Naive thymus-derived CD4-positive, alpha-beta T cell (primary cell): Measurements from ENCODE around the gene OR4M1. TPM values are rescaled to one million over a fixed set of nuclear protein-coding genes. Genes with fewer than 3 reads are reported as not detected.
"Not testable (repeated sequence)": the region's sequence is repeated elsewhere in the genome, so short reads cannot be mapped to it uniquely, and the experiment has no call there.

Source experiments
- ATAC-seq: fragments of 150-1000 bp; cut with Tn5 transposase; 2 replicates; pipeline ENCODE4 v1.10.0; 2021; ENCODE audit warnings: mild to moderate bottlenecking, moderate library complexity
- CTCF ChIA-PET: fragments of 350-600 bp; sonication (Branson Sonifier 250); formaldehyde crosslinking; loops from one replicate; lab custom pipeline; 2021; ENCODE audit warnings: antibody characterized with exemption; lab: Charles Lee
- POLR2A ChIA-PET: fragments of 350-600 bp; sonication (Branson Sonifier 250); formaldehyde crosslinking; loops from one replicate; lab custom pipeline; 2021; ENCODE audit warnings: antibody characterized with exemption, inconsistent platforms; lab: Charles Lee
- DNase-seq, 9 donors: peaks; one replicate each; pipeline versions ENCODE4 v3.0.0 to v3.0.0-alpha.2; 2020 to 2022; ENCODE audit warnings: mixed read lengths in 1 of 9
- H3K27ac ChIP-seq: one replicate; pipeline ENCODE4 v1.7.0; 2013; ENCODE audit warnings: mild to moderate bottlenecking, low read depth, low read length, moderate library complexity
- H3K27me3 ChIP-seq, 2 donors: one replicate each; pipeline ENCODE4 v1.7.0; 2013; ENCODE audit warnings: low read length in 2 of 2, mild to moderate bottlenecking in 2 of 2, moderate library complexity in 2 of 2; ENCODE audit not compliant: control insufficient read depth in 2 of 2, insufficient read depth in 2 of 2
- H3K36me3 ChIP-seq, 3 experiments: 1 replicate in 2 of 3; 2 replicates in 1 of 3; pipeline ENCODE4 v1.7.0; 2013; ENCODE audit warnings: low read length in 3 of 3, mild to moderate bottlenecking in 3 of 3, moderate library complexity in 1 of 3; ENCODE audit not compliant: insufficient read depth in 3 of 3, control insufficient read depth in 2 of 3
- H3K4me1 ChIP-seq, 2 donors: one replicate each; pipeline ENCODE4 v1.7.0; 2013; ENCODE audit warnings: low read length in 2 of 2, mild to moderate bottlenecking in 2 of 2, moderate library complexity in 1 of 2; ENCODE audit not compliant: control insufficient read depth in 2 of 2, insufficient read depth in 2 of 2
- H3K4me3 ChIP-seq: 2 replicates; pipeline ENCODE4 v1.7.0; 2013; ENCODE audit warnings: mild to moderate bottlenecking, low read length
- H3K9me3 ChIP-seq, 3 experiments: 1 replicate in 2 of 3; 2 replicates in 1 of 3; pipeline ENCODE4 v1.7.0; 2013; ENCODE audit warnings: low read length in 3 of 3; ENCODE audit not compliant: control insufficient read depth in 2 of 3
- H3K27ac Mint-ChIP-seq, 9 donors: one replicate each; pipeline ENCODE4 v1.8.0; 2020 to 2022; ENCODE audit warnings: mixed read lengths in 9 of 9, mild to moderate bottlenecking in 8 of 9, moderate library complexity in 5 of 9, inconsistent platforms in 2 of 9
- H3K27me3 Mint-ChIP-seq, 5 donors: one replicate each; pipeline ENCODE4 v1.8.0; 2021 to 2022; ENCODE audit warnings: mixed read lengths in 5 of 5, mild to moderate bottlenecking in 1 of 5
- H3K36me3 Mint-ChIP-seq, 5 donors: one replicate each; pipeline ENCODE4 v1.8.0; 2020 to 2022; ENCODE audit warnings: mixed read lengths in 5 of 5, mild to moderate bottlenecking in 3 of 5, inconsistent platforms in 1 of 5
- H3K4me1 Mint-ChIP-seq, 7 donors: one replicate each; pipeline ENCODE4 v1.8.0; 2020 to 2022; ENCODE audit warnings: mixed read lengths in 7 of 7, mild to moderate bottlenecking in 3 of 7, inconsistent platforms in 1 of 7
- H3K4me3 Mint-ChIP-seq, 10 donors: one replicate each; pipeline ENCODE4 v1.8.0; 2020 to 2022; ENCODE audit warnings: mild to moderate bottlenecking in 10 of 10, mixed read lengths in 10 of 10, moderate library complexity in 6 of 10, inconsistent platforms in 2 of 10
- H3K9me3 Mint-ChIP-seq, 11 donors: one replicate each; pipeline ENCODE4 v1.8.0; 2020 to 2022; ENCODE audit warnings: mixed read lengths in 11 of 11, mild to moderate bottlenecking in 4 of 11, inconsistent platforms in 1 of 11, moderate library complexity in 1 of 11
- intact Hi-C, 2 donors: fragments of 100-400 bp; cut with micrococcal nuclease; formaldehyde crosslinking; loops; one replicate each; pipeline ENCODE4 v1.15.1; 2023
- polyA plus RNA-seq, 2 donors: library from polyadenylated mRNA; unstranded; fragments of 300-500 nt; fragmentation: Illumina TruSeq; gene quantifications; one replicate each; pipeline ENCODE4 v1.2.3, GENCODE V29; 2021
- total RNA-seq, 6 experiments: library from RNA in 5 of 6; stranded (reverse) in 5 of 6; gene quantifications; 1 replicate in 5 of 6; 2 replicates in 1 of 6; pipeline ENCODE4 v1.2.3 and lab custom pipeline; 2021 to 2026

Gene OR4M1
- total and polyA plus RNA-seq, 7 experiments from 2014 or later = not detected

DNA sequence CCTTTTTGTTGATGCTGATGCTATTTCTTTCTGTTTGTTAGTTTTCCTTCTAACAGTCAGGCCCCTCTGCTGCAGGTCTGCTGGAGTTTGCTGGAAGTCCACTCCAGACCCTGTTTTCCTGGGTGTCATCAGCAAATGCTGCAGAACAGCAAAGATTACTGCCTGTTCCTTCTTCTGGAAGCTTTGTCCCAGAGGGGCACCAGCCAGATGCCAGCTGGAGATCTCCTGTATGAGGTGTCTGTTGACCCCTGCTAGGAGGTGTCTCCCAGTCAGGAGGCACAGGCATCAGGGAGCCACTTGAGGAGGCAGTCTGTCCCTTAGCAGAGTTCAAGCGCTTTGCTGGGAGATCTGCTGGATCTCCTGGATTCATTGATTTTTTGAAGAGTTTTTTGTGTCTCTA is 46.6 kb downstream of the OR4M1 start:
- H3K27ac ChIP-seq, H3K4me1 Mint-ChIP-seq, intact Hi-C loops, POLR2A ChIA-PET, H3K9me3 ChIP-seq, H3K36me3 ChIP-seq, H3K27ac Mint-ChIP-seq, H3K36me3 Mint-ChIP-seq, H3K4me1 ChIP-seq, H3K4me3 Mint-ChIP-seq, H3K4me3 ChIP-seq, H3K27me3 ChIP-seq, DNase-seq, ATAC-seq, CTCF ChIA-PET: not testable (repeated sequence)
- peaks cover 0 to 26% (median 5%) of the 10 kb centered on the region in 5 donors for H3K27me3 Mint-ChIP-seq
- peaks cover under 1 to 28% (median 8%) of the 10 kb centered on the region in 11 donors for H3K9me3 Mint-ChIP-seq

GRCh38 chr14:19821016-19821415 is 47.7 kb downstream of the OR4M1 start:
- H3K27me3 Mint-ChIP-seq = peaks cover 0 to 26% (median 5%) of the 10 kb centered on the region in 5 donors
- H3K36me3 Mint-ChIP-seq, H3K4me1 ChIP-seq, H3K27ac Mint-ChIP-seq, ATAC-seq, H3K27ac ChIP-seq, H3K4me3 Mint-ChIP-seq, DNase-seq, POLR2A ChIA-PET, H3K9me3 ChIP-seq, H3K27me3 ChIP-seq, H3K4me1 Mint-ChIP-seq, intact Hi-C loops, H3K36me3 ChIP-seq, CTCF ChIA-PET, H3K4me3 ChIP-seq: not testable (repeated sequence)
- peaks cover 2 to 28% (median 8%) of the 10 kb centered on the region in 11 donors for H3K9me3 Mint-ChIP-seq

DNA sequence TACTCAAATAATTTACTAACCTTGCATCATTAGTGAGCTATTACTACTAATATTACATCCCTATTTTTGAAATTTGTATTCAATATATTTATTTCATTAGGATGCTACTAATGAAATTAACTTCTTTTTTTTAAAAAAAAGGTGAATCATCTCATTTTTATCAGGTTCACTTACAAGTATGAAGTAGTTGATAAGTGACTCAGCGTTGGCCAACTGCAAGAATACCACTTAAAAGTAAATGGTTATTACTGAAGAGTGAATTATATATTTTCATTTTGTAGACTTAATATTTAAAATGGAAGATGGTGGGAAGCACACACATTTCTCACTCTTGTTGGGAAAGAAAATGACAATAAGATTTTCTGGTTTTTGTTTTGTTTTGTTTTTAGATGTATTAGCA is 49.9 kb downstream of the OR4M1 start:
- Mint-ChIP-seq H3K36me3 (peaks cover 0 to 8% (median 0%) of the 10 kb centered on the region in 5 donors), H3K4me3 (no peak overlapping the region), H3K27me3 (peaks cover 0 to 26% (median 5%) of the 10 kb centered on the region in 5 donors), H3K9me3 (peaks cover 2 to 28% (median 8%) of the 10 kb centered on the region in 11 donors), H3K4me1 (no peaks in the 10 kb centered on the region), H3K27ac (no peak overlapping the region)
- no peaks in the 10 kb centered on the region for H3K9me3 ChIP-seq
- no peak for ATAC-seq
- ChIA-PET CTCF (no interaction called here), POLR2A (no interaction called here)
- intact Hi-C loops = no loop called here
- DNase-seq = no peak
- H3K4me3 ChIP-seq = no peak overlapping the region
- H3K36me3 ChIP-seq = no peaks in the 10 kb centered on the region
- H3K27me3 ChIP-seq = no peaks in the 10 kb centered on the region
- no peaks in the 10 kb centered on the region for H3K4me1 ChIP-seq
- H3K27ac ChIP-seq = no peak overlapping the region

DNA sequence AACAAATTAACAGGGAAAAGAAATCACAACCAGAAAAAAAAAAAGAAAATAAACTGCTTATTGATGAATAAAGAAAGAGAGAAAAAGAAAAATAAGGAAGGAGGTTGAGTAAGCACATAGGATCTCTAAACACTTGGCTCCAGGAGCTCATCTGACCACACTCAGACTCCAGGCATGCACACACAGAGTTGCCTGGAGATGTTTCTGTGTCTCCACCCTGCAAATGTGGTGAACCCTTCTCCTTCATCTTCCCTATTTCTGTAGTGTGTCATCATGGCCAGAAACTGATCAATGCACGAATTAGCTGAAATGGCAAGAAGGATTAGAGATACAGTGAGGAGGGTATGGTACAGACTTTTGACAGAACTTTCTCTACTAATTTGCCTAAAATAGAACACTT is 50.5 kb downstream of the OR4M1 start:
- no peaks in the 10 kb centered on the region for H3K27me3 ChIP-seq
- Mint-ChIP-seq H3K9me3 (peaks cover 2 to 24% (median 8%) of the 10 kb centered on the region in 11 donors), H3K36me3 (peaks cover 0 to 8% (median 0%) of the 10 kb centered on the region in 5 donors), H3K27ac (no peak overlapping the region), H3K4me3 (no peak overlapping the region), H3K27me3 (peaks cover 0 to 26% (median 5%) of the 10 kb centered on the region in 5 donors), H3K4me1 (no peaks in the 10 kb centered on the region)
- CTCF ChIA-PET = no interaction called here
- no peak overlapping the region for H3K27ac ChIP-seq
- POLR2A ChIA-PET = no interaction called here
- H3K36me3 ChIP-seq = no peaks in the 10 kb centered on the region
- H3K9me3 ChIP-seq = no peaks in the 10 kb centered on the region
- DNase-seq (no peak), ATAC-seq (no peak)
- no peak overlapping the region for H3K4me3 ChIP-seq
- H3K4me1 ChIP-seq = no peaks in the 10 kb centered on the region
- intact Hi-C loops = no loop called here

- H3K4me1 ChIP-seq, H3K4me3 Mint-ChIP-seq, H3K27me3 Mint-ChIP-seq, POLR2A ChIA-PET, H3K4me1 Mint-ChIP-seq, H3K4me3 ChIP-seq, H3K9me3 Mint-ChIP-seq, DNase-seq, H3K9me3 ChIP-seq, H3K36me3 ChIP-seq, intact Hi-C loops, H3K27me3 ChIP-seq, H3K27ac ChIP-seq, ATAC-seq, H3K27ac Mint-ChIP-seq, CTCF ChIA-PET, H3K36me3 Mint-ChIP-seq: not testable (repeated sequence)
These were observed 54.4 kb downstream of the OR4M1 start for GRCh38 chr14:19827626-19828244.

DNA sequence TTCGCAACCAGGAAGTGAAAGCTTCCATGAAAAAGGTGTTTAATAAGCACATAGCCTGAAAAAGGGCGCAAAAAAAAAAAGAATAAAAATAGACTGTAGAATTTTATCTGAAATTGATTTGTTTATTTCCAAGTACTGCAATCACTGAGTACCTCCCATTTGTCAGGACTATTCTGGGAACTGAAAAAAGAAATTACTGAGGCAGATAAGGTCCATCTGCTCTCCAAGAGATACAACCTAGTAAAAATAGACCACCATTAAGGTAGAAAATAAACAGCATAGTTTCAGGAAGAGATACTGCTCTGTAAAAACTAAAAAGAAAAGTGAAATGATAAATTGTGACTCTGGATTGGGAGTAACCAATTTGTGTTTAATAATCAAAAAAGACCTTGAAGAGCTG is 55.0 kb downstream of the OR4M1 start:
- Mint-ChIP-seq H3K36me3 (no peaks in the 10 kb centered on the region), H3K9me3 (peaks cover 0 to 6% (median 0%) of the 10 kb centered on the region in 11 donors), H3K4me3 (no peak overlapping the region), H3K27ac (no peak overlapping the region), H3K27me3 (peaks cover 0 to 6% (median under 1%) of the 10 kb centered on the region in 5 donors), H3K4me1 (no peaks in the 10 kb centered on the region)
- ATAC-seq = no peak
- CTCF ChIA-PET = no interaction called here
- no peaks in the 10 kb centered on the region for H3K27me3 ChIP-seq
- H3K36me3 ChIP-seq = no peaks in the 10 kb centered on the region
- H3K27ac ChIP-seq = no peak overlapping the region
- H3K4me1 ChIP-seq = no peaks in the 10 kb centered on the region
- no peaks in the 10 kb centered on the region for H3K9me3 ChIP-seq
- no peak overlapping the region for H3K4me3 ChIP-seq
- intact Hi-C loops = no loop called here
- no peak for DNase-seq
- POLR2A ChIA-PET = no interaction called here
